ENCODE data around the gene EPHA3.

GRCh38 chr3:89490129-89490528, 382.7 kb downstream of the EPHA3 start:
- TF ChIP-seq CTCF (IDR thresholded peaks at IDR 0.05 in 4 of 5, conservative IDR thresholded peaks at IDR 0.05 in 1 of 5) (no peak), POLR2A (IDR thresholded peaks at IDR 0.05) (no peak)

All from gastrocnemius medialis (tissue), 4 donors.